GM19397 (cell line): ENCODE data around the gene ADD2.
"Not testable (repeated sequence)": the region's sequence is repeated elsewhere in the genome, so short reads cannot be mapped to it uniquely, and the experiment has no call there.

Experiments
- ATAC-seq: cut with Tn5 transposase; IDR thresholded peaks from one replicate; pipeline ENCODE4 v1.9.1; 2021; ENCODE audit warnings: mild to moderate bottlenecking, moderate library complexity; ENCODE audit not compliant: unreplicated experiment

ADD2 gene

DNA sequence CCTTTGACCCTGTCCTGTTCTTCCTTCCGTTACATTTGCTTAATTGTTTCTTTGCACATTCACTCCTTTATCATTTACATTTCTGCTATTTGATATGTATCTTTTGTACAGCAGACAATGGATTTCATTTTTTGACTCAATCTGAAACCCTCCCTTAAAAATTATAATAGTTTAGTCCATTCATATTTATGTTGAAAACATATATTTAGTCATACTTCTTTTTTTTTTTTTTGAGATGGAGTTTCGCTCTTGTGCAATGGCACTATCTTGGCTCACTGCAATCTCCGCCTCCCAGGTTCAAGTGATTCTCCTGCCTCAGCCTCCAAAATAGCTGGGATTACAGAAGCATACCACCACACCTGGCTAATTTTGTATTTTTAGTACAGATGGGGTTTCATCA, 119.0 kb downstream of the ADD2 start:
- no peak for ATAC-seq

- no peak for ATAC-seq
Measured at GRCh38 chr2:70647873-70648481, 120.0 kb downstream of the ADD2 start.

- ATAC-seq: no peak
Measured at GRCh38 chr2:70646420-70646818, 121.6 kb downstream of the ADD2 start.

DNA sequence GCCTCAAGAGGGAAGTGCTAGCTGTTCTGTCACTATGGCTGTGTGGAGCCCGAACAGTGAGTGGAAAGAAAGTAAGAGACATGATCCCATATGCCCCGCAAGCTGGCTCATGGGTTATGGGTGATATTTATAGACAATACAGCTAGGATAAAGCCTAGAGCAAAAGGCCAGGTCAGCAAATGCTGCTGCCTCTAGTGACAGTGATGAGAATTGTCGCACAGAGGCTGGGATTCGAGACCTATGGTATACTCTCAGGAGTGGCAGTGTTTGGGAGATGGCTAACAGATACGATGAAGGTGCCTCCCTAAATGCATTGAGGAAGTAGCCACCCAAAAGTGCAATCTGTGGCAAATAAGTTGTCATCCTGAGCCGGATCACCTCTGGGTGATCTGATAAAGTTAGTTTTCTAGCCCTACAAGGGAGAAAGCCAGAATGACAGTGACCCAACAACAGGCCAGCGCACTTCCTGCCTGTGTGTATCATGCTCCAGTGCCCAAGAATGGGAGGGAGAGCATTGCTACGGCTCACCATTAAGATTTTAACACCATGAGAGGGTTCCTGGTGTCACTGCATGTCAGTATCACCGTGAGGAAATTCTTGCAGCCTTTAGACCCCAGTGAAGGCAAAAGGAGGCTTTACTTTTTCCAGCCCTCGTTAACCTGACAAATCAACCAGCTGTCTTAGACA, 122.1 kb downstream of the ADD2 start:
- ATAC-seq: no peak

- no peak for ATAC-seq
Measured at GRCh38 chr2:70643715-70644114, 124.3 kb downstream of the ADD2 start.

DNA sequence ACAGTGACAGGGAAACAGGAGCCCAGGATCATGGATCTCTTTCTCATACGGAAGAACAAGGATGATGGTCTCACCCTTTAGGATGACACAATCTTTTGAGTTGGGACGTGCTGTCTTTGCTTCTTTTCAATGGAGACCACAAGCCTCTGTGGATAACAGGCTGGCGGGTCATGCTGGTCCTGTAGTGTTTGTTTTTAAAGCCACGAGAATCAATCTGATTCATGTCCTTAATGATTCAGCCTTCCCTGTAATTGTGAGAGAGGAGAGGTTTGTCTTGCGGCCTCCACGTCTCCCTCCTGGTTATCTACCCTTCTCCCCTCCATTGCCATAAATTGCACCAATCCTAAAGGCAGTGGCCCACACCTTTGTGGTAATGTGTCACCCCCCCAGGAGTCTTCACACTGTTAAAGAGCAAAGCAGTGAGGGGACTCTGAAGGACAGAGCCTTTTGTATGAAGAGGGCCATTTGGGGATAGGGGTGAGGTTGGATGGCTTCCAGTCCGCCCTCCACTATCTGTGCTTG, 126.7 kb downstream of the ADD2 start:
- no peak for ATAC-seq

GRCh38 chr2:70639841-70640436, 128.1 kb downstream of the ADD2 start:
- no peak for ATAC-seq

DNA sequence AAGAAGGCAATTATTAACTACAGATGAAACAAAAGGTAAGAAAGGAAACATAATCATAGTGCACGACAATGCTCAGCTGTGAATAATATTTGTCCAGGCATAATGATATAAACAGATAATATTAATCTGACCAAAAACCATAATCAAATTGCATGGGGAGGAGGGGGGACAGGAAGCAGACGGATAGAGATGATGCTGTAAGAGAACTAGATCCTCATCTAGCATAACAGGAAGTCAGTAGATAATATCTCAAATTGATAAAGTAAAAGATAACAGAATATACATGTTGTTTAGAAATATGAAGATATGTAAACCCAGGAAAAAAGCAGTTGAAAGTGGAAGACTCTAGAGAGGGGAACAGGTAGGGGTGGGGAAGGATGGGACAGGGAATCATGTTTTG, 129.4 kb downstream of the ADD2 start:
- ATAC-seq: no peak

DNA sequence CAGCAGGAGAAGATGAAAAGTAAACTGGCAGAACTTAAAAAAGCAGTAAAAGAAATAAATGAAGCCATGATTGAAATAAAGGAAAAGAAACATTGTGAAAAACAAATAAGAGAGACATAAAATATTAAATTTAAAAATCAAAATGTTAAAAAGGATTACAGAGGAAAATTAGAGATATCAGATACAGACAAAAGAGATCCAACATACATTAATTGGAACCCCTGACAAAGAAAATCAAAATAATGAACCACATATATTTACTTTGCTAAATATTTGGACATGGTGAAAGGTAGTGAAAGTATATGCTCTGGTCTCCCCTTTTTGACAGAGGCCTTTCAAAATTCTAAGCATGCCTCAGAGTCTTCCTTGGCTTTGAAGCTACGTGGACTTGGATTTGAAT, 134.5 kb downstream of the ADD2 start:
- no peak for ATAC-seq

DNA sequence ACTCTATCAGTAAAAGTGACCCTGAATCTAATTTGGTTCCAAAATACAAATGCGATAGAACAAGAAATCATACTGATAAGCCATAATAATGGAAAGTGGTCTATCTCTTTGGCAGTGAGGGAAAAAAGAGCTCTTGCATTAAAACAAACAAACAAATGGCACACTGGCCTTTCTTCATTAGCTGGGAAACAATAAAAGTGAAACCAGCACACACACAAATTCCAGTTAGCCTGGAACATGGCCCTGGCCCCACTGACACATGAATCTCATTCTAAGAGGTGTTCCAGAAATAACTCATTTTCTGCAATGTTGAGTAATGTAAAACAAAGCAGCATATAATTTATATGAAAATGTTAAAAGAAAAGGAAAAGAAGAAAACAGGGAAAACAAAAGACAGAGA, 135.0 kb downstream of the ADD2 start:
- no peak for ATAC-seq

- no peak for ATAC-seq
Measured at GRCh38 chr2:70632388-70632787, 135.6 kb downstream of the ADD2 start.

DNA sequence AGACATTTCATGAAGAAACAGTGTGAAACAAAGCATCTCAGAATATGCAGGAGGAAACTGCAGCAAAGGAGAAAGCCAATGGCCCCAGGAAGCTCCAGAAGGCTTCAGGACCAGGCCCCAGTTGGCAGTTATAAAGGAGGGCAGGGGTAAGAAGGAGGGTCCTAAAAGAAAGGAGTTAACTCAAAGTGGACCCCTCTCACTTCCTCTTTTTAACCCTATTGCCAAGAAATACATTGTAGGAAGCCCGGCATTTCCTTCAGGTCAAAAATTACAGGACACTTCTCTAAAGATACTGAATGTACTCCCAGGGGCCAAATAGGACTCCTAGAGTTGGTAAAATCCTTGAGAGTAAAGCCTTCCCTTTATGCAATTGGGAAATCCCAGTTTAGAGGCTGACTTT, 137.2 kb downstream of the ADD2 start:
- ATAC-seq: no peak

- ATAC-seq: no peak
Measured at GRCh38 chr2:70627211-70627898, 140.6 kb downstream of the ADD2 start.

DNA sequence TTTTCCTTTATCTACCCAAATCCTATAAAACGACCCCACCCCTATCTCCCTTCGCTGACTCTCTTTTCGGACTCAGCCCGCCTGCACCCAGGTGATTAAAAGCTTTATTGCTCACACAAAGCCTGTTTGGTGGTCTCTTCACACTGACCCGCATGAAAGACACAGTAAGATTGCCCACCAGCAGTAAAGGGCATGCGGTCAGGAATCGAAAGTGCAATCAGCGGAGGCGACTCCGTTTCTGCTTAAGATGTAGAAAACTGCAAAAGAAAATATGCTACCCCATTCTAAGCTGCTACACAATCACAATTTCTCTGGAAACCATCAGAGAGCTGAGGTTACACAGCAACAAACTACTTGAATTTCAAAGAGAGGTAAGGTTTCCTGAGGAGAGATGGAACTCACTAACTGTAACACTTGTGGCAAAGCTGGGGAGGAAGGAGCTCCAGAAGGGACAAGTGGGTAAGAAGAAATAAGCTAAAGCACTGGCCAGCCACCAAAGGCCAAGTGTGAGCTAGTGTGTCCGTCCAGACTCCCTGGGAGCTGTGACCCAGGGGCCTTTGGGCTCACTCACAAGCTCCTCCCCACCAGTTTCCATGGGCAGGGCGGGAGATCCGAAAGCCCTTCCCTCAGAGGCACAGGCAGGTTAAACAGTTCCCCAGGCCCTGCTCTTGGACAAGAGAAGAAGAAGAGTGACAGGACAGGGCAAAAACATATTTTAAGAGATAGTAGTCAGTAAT, 141.6 kb downstream of the ADD2 start:
- no peak for ATAC-seq

- ATAC-seq: not testable (repeated sequence)
Measured at GRCh38 chr2:70621536-70621935, 146.5 kb downstream of the ADD2 start.

- no peak for ATAC-seq
Measured at GRCh38 chr2:70620020-70620419, 148.0 kb downstream of the ADD2 start.

GRCh38 chr2:70619167-70619566, 148.8 kb downstream of the ADD2 start:
- ATAC-seq: no peak

GRCh38 chr2:70616168-70616694, 151.8 kb downstream of the ADD2 start:
- no peak for ATAC-seq

GRCh38 chr2:70615222-70615621, 152.8 kb downstream of the ADD2 start:
- no peak for ATAC-seq

DNA sequence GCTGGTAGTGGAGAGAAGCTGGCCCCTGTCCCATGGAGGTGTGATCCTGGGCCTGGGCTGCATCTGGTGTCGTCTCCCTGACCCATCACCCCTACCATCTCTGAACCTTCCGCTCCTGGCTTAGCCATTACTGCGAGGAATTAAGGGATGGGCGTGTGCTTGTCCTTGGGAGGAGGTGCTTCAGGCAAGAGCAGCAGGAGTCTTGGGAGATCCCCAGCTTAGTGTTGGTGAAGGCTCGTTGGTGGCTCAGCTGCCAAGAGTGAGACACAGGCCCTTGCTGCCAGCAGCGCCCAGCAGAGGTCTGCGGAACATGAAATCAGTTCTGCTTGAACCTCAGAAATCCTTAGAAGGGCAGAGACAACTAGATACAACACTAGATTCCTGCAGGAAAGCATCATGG, 154.5 kb downstream of the ADD2 start:
- ATAC-seq: no peak

- no peak for ATAC-seq
Measured at GRCh38 chr2:70612574-70612973, 155.4 kb downstream of the ADD2 start.
